ENCODE data around the gene DIP2C. TPM values are rescaled to one million over a fixed set of nuclear protein-coding genes. Genes with fewer than 3 reads are reported as not detected.
"Not testable (repeated sequence)": the region's sequence is repeated elsewhere in the genome, so short reads cannot be mapped to it uniquely, and the experiment has no call there.

Gene DIP2C
- total RNA-seq, 1 experiment from 2014 or later, result 4.6 TPM

DNA sequence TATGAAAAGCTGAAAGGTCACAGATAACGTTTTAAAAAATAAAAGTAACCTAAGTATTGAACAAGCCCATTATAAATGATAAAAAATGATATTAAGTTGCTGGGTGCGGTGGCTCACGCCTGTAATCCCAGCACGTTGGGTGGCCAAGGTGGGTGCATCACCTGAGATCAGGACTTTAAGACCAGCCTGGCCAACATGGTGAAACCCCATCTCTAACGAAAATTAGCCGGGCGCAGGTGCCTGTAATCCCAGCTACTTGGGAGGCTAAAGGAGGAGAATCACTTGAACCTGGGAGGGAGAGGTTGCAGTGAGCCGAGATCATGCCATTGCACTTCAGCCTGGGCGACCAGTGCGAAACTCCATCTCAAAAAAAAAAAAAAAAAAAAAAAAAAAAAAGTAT is 93.3 kb downstream of the DIP2C start:
- DNase-seq (ENCODE audit: low read depth), result not testable (repeated sequence)

DNA sequence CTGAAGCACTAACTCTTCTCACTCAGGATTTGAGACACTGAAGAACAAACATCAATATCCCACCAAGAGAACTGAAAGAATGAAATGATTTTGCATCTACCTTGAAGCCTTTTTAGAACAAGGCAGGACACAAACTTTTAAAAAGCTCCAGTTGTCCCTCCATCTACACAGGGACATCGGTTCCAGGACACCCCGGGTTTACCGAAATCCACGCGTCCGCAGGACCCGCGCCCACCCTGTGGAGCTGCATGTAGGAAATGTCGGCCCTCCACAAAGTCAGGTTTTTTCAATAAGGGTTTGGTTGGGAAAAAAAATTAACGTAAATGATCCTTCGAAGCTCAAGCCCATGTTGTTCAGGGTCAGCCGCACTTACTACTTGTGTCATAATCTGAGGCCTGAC is 94.0 kb downstream of the DIP2C start:
- no peak for DNase-seq (ENCODE audit: low read depth)

DNA sequence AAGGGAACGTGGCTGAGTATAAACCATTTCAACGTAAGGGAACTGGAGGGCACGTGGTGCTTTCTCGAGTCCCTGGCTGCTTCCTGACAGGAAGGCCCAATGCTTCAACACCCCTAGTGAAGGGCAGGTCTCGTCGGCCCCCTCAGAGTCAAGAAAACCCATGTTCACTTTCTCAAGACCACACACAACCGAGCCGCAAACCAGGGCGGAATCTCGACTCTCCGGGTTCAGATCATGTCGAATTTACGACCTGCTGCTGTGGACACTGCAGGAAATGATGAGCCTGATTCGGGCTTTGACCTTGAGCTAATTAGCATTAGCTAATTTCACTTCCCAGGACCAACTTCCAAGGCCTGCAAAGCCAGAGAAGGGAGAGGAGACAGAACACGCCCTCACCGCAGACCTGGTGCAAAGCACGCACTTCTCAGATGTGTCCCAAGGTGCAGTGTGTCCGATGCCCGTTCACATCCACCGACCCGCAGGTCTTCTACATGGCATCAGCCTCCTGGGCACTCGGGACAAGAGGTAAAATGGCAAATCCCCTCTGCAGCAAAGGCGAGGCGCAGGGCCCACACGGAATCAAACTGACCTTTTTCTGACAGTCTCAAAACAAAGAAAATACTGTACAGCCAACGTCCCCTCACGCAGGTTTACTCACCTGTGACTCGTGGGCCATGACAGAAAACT is 94.7 kb downstream of the DIP2C start:
- DNase-seq (ENCODE audit: low read depth), result no peak

DNA sequence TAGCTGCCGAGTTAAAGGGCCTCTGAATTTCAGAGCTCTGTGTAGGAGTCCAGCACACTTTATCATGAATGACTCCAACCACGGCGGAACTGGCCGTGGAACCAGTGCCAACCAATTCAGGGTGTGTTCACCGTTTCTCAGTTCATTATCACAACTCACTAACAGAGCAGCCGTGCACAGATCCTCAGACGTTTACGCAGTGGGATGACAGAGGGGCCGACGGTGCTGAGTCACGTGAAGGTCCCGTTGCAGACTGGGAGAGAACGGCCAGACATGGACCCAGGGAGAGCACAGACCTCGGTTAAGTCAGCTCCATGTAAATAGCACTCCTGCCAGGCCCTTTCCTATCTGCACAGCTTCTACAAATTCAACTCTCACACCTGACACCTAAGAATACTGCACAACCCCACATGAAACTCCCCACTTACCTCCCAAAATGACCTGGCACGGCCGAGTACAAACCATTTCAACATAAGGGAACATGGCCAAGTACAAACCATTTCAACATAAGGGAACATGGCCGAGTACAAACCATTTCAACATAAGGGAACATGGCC is 95.5 kb downstream of the DIP2C start:
- no peak for DNase-seq (ENCODE audit: low read depth)

DNA sequence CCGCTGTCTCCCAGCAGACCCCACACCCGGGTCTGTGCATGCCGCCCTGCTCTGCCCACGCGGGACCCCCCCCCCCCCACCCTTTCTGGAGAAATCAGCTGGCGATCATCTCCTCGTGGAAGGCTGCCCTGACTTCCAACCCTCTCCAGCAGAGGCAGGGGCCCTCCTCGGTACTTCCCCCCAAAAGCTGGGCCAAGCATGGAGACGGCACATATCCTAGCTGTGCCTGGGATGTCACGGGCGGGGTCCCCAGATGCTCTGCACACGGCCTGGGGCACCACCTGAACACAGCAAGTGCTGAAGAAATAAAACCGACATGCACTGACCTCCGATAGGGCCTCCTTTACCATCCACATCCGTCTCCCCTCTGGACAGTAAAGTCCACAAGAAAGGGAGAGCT is 96.0 kb downstream of the DIP2C start:
- DNase-seq (ENCODE audit: low read depth), result no peak

DNA sequence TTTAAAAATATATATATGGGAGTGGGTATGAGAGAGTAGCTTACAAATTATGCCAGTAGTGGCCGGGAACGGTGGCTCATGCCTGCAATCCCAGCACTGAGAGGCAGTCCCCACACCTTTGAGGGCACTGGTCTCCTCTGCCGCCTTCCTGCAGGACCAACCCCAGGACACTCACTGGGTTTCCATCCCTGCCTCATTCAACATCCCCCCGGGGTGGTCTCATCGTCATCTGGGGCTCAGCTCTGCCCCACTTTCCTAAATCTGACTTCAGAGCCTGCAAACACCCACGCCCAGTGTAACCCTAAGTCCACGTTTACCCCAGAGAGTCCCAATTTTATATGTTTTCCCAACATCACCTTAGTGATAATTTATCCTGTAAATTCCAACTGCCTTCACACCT is 96.5 kb downstream of the DIP2C start:
- no peak for DNase-seq (ENCODE audit: low read depth)

DNA sequence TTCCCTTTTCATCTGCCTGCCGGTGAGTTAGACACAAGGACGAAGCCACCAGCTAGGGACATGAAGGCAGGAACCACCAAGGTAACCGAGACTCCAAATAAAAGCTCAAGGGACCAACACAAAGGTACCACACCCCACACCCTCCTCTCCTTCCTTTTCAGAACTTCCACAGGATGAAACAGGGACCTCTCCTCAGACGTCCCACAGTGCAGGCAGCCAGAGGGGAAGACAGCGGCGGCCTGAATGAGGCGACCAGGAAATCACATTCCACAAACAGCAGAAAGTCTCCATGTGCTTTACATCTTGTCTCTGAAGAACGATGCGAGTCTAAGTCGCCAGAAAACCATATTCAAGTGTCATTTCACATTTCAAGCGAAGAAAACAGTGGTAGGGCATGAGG is 97.8 kb downstream of the DIP2C start:
- DNase-seq (ENCODE audit: low read depth), result no peak

DNA sequence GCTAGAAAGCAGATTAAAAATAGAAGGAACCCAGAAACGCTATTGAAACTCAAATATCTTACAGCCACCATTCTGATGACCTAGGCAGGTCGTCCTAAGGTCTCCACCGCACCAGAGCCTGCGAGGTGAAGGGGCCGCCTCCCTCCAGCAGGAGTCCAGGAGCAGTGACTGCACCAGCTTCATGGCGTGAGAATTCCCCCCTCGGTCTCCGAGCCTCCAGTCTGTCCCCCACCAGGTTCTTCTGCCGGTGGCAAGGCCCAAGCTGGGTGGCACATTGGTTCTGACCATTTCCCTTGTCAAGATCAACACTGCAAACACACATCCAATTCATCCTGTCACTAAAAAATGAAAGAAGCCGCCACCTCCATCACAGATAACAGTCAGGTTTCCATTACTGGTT is 98.7 kb downstream of the DIP2C start:
- DNase-seq (ENCODE audit: low read depth), result no peak

DNA sequence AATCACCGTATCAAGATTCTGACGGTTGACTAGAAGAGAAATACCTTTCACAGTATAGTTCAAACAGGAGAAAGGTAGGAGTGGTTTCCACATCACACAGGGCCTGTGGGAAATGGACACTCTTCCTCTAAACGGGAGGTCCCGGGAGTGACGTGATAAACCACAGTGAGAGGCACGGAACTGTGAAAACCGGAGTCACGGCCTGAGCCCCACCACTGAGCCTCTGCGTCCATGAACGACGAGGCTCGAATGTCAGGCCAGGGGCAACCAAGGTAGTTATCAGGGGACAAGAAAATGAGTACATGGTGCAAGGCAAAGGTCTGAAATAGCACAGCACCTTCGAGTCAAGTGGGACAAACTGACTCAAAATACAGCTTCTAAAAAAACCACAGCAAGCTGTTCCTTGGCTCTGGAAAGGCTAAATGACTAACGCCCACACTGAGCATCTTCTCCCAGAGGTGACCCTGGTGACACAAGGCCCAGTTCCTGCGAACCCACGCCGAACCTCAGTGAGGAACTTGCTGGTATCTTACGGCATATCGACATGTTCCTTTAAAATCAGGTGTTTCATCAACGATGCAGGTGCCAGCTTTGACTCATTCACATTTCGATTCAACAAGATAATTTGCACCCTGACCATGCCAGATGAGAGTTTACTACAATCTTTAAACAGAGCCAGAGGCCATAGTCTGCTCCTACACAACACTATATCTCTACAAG is 99.3 kb downstream of the DIP2C start:
- no peak for DNase-seq (ENCODE audit: low read depth)

DNA sequence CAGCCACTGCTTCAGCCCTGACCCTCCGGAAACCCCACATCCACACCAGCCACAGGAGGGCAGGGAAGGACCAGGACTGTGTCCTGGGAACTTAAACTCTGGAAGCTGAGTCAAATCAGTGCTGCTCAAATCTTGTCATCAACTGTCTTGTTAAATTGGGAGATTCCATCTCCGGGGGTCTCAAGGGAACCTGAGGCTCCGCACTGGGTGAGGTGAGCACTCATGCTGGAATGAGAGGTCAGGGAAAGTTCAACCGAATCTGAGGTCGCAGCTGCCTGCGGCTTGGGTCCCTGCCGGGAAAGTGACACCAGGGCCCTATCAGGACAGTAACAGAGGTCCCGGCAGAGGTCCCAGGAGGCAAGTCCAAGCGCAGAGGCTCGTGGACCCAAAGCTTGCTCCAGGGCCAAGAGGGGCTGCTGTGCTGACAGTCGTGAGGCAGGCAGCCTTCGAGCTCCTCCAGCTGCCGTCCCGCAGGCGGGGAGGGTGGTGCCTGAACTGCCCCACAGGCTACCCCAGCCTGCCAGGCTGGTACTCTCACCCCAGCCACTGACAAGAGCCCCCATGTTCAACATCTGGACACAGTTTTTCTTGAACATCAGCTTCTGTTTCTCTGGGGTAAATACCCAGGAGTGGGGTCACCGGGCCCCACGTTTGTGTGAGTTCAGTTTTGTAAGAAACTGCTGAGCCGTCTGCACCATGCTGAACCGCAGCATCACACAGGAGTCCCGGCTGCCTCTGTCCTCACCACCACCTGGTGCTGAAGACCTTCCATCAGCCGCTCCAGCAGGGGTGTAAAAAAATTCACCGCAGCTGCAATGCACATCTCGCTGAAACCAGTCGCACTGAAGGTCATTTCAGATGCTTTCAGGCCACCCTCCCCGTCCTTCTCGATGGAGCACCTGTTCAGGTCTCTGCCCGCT is 101.0 kb downstream of the DIP2C start:
- DNase-seq (ENCODE audit: low read depth), result no peak

DNA sequence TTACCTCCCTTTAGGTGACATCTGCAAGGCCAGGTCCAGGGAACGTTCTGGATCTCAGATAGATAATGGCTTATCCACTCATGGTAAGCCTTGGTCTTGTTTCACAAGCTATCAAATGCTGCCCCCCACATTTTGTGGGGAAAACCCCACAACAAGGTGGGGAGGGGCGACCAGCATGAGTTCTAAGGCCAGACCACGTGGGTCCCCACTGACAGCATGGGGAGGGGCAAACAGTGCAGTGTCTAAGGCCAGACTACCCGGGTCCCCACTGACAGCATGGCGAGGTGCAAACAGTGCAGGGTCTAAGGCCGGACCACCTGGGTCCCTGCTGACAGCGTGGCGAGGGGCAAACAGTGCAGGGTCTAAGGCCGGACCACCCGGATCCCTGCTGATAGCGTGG is 102.8 kb downstream of the DIP2C start:
- no peak for DNase-seq (ENCODE audit: low read depth)

DNA sequence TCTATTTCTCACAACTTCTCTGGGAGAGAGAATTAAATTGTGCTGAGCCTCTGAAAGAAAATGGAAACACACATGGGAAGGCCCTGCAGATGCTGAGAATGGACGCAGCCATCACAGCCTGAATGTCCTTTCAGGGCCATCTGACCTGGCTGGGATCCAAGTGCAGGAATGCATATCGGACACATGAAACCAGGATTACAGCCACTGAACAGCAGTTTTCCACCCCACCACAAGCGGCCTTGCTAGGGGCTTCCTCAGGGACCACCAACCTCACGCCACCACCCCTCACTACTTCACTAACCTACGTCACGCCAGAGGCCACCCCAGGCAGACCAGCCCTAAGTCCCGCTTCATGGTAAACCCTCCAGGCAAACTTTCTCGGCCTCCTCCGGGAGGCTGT is 103.3 kb downstream of the DIP2C start:
- no peak for DNase-seq (ENCODE audit: low read depth)

DNA sequence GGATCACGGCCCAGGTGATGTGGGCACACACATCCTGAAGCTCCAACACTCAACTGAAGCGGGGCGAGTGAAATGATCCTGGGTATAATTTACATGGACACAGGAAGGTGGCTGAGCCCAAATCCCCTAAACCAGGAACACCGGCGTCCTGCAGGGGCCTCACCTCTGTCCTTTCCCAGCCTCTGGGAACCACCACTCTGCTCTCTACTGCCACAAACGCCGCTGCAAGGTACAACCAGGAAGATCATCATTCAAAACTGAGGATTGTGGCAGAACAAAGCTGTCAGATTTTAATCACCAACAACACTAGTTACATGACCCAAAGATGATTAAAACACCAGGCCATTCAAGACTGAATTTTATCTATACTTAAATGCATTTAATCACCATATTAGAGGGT is 104.0 kb downstream of the DIP2C start:
- no peak for DNase-seq (ENCODE audit: low read depth)

DNA sequence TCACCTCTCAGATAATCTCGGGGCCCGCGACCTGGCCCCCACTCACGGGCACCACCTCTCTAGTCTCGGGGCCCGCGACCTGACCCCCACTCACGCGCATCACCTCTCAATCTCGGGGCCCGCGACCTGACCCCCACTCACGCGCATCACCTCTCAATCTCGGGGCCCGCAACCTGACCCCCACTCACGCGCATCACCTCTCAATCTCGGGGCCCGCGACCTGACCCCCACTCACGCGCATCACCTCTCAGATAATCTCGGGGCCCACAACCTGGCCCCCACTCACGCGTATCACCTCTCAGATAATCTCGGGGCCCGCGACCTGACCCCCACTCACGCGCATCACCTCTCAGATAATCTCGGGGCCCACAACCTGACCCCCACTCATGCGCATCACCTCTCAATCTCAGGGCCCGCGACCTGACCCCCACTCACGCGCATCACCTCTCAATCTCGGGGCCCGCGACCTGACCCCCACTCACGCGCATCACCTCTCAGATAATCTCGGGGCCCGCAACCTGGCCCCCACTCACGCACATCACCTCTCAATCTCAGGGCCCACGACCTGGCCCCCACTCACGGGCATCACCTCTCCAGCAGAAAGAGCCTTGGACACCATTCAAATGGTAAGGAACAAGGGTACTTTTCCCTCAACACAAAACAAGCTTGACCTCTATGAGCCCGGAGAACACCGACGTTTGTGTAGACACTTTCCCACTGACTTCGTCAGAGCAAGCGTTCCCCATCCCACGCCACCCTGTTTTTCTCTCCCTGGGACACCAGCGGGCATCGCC is 104.8 kb downstream of the DIP2C start:
- DNase-seq (ENCODE audit: low read depth), result not testable (repeated sequence)

DNA sequence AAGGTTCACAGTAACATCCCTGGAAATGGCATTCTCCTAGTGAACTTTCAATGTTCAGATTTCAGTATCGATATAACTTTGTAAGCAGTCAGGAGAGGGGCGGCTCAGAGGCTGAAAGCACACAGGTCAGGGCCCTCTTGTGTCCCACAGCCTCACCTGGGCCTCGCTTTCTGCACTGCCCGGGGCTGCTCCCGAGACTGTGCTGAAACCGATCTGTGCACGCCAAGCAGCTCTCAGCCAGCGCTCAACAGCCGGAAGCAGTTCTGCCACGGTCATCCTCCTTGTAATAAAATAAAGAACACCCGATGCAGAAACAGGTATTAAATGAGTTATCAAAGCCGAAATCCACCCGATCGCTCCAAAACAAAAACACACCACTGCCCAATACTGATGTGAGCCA is 106.0 kb downstream of the DIP2C start:
- DNase-seq (ENCODE audit: low read depth), result no peak

DNA sequence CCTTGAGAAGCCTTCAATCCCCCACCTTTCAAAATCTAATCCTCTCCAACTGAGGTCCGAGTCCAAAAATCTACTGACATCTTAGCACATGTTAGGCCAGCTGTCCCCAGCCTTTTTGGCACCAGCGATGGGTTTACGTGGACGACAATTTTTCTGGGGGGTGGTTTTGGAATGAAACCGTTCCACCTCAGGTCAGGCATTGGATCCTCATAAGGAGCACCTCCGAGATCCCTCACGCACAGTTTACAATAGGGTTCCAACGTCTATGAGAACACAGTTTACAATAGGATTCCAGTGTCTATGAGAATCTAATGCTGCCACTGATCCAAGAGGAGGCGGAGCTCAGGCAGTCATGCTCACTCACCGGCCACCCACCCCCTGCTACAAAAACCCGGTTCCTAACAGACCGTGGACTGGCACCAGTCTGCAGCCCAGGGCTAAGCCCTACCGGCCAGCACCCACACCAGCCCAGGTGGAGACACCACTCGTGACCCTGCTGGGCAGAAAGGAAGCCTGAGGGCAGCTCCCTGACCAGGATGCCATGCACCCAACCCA is 107.6 kb downstream of the DIP2C start:
- no peak for DNase-seq (ENCODE audit: low read depth)

DNA sequence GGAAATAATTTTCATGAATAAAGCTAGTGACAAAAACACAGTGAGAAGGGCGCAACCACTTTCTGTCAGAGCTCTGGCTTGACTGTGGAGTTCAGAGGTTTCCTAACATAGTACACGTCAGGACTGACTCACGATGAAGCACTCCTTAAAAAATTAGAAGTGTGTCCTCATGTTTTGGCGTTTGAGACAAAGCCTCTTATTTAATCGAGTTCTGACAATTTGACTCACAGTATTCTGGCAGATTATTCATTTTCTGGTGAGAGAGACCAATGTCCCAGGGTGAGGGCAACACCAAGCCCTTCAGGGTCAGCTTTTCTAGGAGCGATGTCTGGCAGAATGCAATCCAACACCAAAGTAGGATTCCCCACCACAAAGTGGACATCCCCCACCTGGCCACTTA is 108.7 kb downstream of the DIP2C start:
- DNase-seq (ENCODE audit: low read depth), result peak; percentile 78

DNA sequence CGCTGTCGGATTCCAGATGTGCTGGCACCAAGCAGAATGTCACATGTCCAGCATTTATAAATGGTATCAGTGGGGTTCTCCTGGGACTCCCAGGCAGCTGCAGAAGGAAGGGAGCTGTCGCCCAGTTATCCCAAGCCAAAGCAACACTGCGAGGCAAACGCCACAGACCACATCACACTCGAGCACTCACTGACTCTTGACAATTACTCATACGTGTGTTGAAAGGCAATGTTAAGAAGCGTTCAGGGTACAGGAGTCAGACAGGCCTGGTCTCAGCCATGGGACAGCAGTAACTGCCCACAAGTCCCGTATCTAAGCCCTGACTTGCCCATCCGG is 113.4 kb downstream of the DIP2C start:
- DNase-seq (ENCODE audit: low read depth), result no peak

DNA sequence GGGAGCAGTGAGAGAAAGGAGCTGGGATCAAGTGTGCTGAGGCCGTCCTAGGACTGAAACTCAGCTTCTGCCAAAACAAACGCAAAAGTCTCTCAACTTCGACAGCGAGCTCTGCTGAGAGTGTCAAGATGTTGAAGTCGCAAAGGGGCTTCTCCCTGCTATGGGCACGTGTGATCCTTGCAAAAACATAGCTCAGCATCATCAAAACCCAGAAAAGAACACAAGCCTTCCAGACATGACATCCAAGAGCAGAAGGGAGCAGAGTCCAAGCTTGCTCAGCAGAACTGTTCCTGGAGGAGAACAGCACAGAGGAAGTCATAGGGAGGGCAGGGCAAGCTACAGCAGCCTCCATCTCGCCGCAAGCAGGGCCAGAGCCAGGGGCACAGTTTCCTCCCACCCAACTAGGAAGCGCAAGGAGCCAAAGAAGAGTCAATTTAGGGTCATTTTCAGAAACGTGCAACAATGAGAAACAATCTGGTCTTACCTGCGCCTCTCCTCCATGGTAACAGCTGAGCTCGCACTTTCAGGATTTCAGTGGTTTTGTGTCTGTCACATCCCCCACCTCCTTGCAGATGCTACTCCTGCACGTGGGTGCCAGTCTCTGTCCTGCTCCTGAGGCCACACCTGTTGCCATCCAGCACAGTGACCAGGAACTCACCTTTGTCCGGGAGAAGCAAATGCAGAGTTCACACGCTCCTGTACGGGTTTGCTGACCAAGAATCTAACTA is 113.9 kb downstream of the DIP2C start:
- DNase-seq (ENCODE audit: low read depth), result no peak

DNA sequence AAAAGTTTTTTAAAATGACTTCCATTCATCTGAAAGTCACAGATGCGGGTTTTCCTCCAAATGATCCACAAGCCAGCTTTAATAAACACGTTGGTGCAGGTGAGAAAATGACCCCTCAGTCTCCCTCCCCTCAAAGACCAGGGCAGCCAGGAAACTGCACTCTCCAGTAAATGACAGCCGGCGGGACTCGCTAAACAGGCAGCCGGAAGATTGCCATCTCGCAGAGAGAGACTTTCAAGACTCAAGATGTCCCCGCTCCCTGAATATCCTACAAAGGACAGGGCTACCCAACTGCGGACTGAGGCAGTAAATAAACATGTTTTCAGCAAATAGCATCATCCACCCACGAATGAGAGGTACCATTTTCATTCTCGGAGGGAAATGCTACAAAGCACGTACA is 116.8 kb downstream of the DIP2C start:
- DNase-seq (ENCODE audit: low read depth), result no peak
